WTC11 (cell line): Measurements from ENCODE around the gene MRPL23.

Source experiments
- NR2C2 ChIP-seq: sonication (generic); formaldehyde crosslinking; IDR thresholded peaks from 2 replicates; pipeline ENCODE4 v1.8.0; 2022; ENCODE audit warnings: mild to moderate bottlenecking, missing genetic modification reagents
- TEAD4 ChIP-seq: sonication (generic); formaldehyde crosslinking; IDR thresholded peaks from 2 replicates; pipeline ENCODE4 v1.8.0; 2022; ENCODE audit warnings: mild to moderate bottlenecking, missing genetic modification reagents
- TF ChIP-seq, protein P1 (sequence below): fragments of 200-600 bp; IDR thresholded peaks from 2 replicates; pipeline ENCODE4 v1.8.0; 2022; ENCODE audit warnings: antibody characterized with exemption
- TF ChIP-seq, protein P2 (sequence below): sonication (generic); formaldehyde crosslinking; IDR thresholded peaks from 2 replicates; pipeline ENCODE4 v1.8.0; 2022; ENCODE audit warnings: mild to moderate bottlenecking, missing genetic modification reagents
- TF ChIP-seq, protein P3 (sequence below): sonication (generic); formaldehyde crosslinking; IDR thresholded peaks from 2 replicates; pipeline ENCODE4 v1.8.0; 2022; ENCODE audit warnings: missing genetic modification reagents

DNA sequence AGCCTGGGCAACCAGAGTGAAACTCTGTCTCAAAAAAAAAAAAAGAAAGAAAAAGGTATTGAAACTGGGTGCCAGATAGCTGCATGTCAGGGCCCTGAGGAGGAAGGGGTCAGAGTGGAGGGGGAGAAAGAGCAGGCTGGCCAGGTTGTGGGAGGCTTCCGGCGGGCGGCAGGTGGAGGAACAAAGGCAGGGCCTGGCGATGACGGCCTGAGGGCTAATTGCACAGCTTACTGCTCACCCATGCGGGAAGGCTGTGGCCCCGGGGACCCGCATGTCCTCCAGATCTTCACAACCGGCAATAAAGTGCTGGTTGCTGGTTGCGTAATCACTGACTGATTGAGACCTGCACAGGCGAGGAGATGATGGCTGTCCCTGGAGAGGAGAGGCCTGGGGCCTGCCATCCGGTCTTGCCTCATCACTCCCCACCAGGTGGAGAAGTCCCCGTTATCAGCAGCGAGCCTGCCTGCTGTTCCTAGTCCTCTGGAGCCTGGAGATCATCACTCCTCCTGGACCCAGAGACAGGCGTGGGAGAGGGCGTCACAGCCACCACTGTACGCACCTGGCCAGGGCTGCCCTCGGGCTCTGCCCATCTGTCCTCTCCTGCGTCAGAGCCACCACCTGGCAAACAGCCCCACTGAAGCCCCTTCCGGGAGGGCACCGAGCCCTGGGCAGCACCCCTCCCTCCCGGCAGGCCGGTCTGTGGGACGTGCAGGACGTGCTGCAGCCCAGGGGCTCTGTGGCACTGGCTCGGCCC is 31.8 kb downstream of the MRPL23 start:
- TF ChIP-seq, protein P1, sequence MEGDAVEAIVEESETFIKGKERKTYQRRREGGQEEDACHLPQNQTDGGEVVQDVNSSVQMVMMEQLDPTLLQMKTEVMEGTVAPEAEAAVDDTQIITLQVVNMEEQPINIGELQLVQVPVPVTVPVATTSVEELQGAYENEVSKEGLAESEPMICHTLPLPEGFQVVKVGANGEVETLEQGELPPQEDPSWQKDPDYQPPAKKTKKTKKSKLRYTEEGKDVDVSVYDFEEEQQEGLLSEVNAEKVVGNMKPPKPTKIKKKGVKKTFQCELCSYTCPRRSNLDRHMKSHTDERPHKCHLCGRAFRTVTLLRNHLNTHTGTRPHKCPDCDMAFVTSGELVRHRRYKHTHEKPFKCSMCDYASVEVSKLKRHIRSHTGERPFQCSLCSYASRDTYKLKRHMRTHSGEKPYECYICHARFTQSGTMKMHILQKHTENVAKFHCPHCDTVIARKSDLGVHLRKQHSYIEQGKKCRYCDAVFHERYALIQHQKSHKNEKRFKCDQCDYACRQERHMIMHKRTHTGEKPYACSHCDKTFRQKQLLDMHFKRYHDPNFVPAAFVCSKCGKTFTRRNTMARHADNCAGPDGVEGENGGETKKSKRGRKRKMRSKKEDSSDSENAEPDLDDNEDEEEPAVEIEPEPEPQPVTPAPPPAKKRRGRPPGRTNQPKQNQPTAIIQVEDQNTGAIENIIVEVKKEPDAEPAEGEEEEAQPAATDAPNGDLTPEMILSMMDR = no peak
- TF ChIP-seq, protein P2, sequence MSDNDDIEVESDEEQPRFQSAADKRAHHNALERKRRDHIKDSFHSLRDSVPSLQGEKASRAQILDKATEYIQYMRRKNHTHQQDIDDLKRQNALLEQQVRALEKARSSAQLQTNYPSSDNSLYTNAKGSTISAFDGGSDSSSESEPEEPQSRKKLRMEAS = no peak
- TF ChIP-seq, protein P3, sequence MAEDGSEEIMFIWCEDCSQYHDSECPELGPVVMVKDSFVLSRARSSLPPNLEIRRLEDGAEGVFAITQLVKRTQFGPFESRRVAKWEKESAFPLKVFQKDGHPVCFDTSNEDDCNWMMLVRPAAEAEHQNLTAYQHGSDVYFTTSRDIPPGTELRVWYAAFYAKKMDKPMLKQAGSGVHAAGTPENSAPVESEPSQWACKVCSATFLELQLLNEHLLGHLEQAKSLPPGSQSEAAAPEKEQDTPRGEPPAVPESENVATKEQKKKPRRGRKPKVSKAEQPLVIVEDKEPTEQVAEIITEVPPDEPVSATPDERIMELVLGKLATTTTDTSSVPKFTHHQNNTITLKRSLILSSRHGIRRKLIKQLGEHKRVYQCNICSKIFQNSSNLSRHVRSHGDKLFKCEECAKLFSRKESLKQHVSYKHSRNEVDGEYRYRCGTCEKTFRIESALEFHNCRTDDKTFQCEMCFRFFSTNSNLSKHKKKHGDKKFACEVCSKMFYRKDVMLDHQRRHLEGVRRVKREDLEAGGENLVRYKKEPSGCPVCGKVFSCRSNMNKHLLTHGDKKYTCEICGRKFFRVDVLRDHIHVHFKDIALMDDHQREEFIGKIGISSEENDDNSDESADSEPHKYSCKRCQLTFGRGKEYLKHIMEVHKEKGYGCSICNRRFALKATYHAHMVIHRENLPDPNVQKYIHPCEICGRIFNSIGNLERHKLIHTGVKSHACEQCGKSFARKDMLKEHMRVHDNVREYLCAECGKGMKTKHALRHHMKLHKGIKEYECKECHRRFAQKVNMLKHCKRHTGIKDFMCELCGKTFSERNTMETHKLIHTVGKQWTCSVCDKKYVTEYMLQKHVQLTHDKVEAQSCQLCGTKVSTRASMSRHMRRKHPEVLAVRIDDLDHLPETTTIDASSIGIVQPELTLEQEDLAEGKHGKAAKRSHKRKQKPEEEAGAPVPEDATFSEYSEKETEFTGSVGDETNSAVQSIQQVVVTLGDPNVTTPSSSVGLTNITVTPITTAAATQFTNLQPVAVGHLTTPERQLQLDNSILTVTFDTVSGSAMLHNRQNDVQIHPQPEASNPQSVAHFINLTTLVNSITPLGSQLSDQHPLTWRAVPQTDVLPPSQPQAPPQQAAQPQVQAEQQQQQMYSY (CRISPR knock-in tag) = no peak
- TF ChIP-seq TEAD4 (no peak), NR2C2 (CRISPR knock-in tag) (no peak)
